ENCODE data around the gene ZFP92.

Gene ZFP92

GRCh38 chrX:153457827-153458466, 46.7 kb downstream of the ZFP92 start:
- no peak for DNase-seq

DNA sequence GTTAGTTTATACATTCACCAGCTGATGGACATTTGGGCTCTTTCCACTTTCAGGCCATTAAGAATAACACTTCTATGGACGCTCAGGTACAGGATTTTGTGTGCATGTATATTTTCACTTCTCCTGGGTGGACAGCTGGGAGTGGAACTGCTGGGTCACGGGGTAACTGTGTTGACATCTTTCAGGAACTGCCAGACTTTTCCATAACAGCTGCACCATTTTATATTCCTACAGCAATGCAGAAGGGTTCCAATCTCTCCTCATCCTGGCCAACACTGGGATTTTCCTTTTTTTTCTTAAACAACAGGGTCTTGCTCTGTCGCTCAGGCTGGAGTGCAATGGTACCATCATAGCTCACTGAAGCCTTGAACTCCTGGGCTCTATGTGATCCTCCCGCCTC, 47.2 kb downstream of the ZFP92 start:
- DNase-seq, result no peak

GRCh38 chrX:153459986-153460385, 48.7 kb downstream of the ZFP92 start:
- DNase-seq, result no peak

GRCh38 chrX:153460826-153461225, 49.6 kb downstream of the ZFP92 start:
- DNase-seq, result peak; percentile 4 to 32
